RWPE2 (cell line): ENCODE data around the gene AKAP12.
"Not testable (repeated sequence)": the region's sequence is repeated elsewhere in the genome, so short reads cannot be mapped to it uniquely, and the experiment has no call there.

Source experiments
- ATAC-seq: fragments of 200-7000 bp; cut with Tn5 transposase; 3 replicates; pipeline ENCODE4 v1.9.1; 2021; ENCODE audit warnings: low read depth
- DNase-seq: peaks from one replicate; pipeline ENCODE4 v3.0.0-alpha.2; 2020; ENCODE audit warnings: low spot score
- H3K27ac ChIP-seq: fragments of 450-650 bp; 2 replicates; pipeline ENCODE4 v1.5.1; 2017; ENCODE audit warnings: mild to moderate bottlenecking; ENCODE audit not compliant: poor library complexity, severe bottlenecking
- H3K27me3 ChIP-seq: fragments of 250-450 bp; sonication (Bioruptor Pico); 2 replicates; pipeline ENCODE4 v1.5.1; 2021; ENCODE audit warnings: mild to moderate bottlenecking, moderate library complexity; ENCODE audit not compliant: insufficient read depth, poor library complexity, severe bottlenecking
- H3K36me3 ChIP-seq: fragments of 250-450 bp; sonication (Bioruptor Pico); 2 replicates; pipeline ENCODE4 v1.5.1; 2020; ENCODE audit warnings: low read depth, mild to moderate bottlenecking, moderate library complexity
- H3K4me1 ChIP-seq: fragments of 250-450 bp; sonication (Bioruptor Pico); 2 replicates; pipeline ENCODE4 v1.5.1; 2021; ENCODE audit warnings: mild to moderate bottlenecking, moderate library complexity; ENCODE audit not compliant: insufficient read depth, poor library complexity, severe bottlenecking
- H3K4me3 ChIP-seq: fragments of 250-450 bp; sonication (Bioruptor Pico); 2 replicates; pipeline ENCODE4 v1.5.1; 2021; ENCODE audit warnings: mild to moderate bottlenecking, moderate library complexity; ENCODE audit not compliant: severe bottlenecking
- H3K9me3 ChIP-seq: fragments of 250-450 bp; sonication (Bioruptor Pico); 2 replicates; pipeline ENCODE4 v1.5.1; 2021; ENCODE audit warnings: mild to moderate bottlenecking, moderate library complexity; ENCODE audit not compliant: severe bottlenecking
- TF ChIP-seq, protein P1 (sequence below): fragments of 450-650 bp; IDR thresholded peaks from one replicate; pipeline ENCODE4 v1.5.1; 2017; ENCODE audit warnings: mild to moderate bottlenecking, moderate library complexity; ENCODE audit not compliant: poor library complexity, severe bottlenecking

Gene AKAP12

DNA sequence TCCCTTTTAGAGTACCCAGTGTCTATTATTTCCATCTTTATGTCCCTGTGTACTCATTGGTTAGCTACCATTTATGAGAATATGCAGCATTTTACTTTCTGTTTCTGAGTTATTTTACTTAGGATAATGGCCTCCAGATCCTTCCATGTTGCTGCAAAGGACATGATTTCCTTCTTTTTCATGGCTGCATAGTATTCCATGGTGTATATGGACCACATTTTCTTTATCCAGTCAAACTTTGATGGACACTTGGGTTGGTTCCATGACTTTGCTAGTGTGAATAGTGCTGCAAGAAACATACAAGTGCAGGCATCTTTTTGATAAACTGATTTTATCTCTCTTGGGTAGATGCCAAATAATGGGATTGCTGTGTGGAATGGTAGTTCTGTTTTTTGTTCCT, 96.2 kb downstream of the AKAP12 start:
- no peaks in the 10 kb centered on the region for H3K36me3 ChIP-seq
- ATAC-seq (no peak), DNase-seq (no peak)
- no peak overlapping the region for H3K27ac ChIP-seq
- no peaks in the 10 kb centered on the region for H3K9me3 ChIP-seq
- H3K4me3 ChIP-seq, result no peak overlapping the region
- no peaks in the 10 kb centered on the region for H3K4me1 ChIP-seq
- no peaks in the 10 kb centered on the region for H3K27me3 ChIP-seq
- TF ChIP-seq, protein P1, sequence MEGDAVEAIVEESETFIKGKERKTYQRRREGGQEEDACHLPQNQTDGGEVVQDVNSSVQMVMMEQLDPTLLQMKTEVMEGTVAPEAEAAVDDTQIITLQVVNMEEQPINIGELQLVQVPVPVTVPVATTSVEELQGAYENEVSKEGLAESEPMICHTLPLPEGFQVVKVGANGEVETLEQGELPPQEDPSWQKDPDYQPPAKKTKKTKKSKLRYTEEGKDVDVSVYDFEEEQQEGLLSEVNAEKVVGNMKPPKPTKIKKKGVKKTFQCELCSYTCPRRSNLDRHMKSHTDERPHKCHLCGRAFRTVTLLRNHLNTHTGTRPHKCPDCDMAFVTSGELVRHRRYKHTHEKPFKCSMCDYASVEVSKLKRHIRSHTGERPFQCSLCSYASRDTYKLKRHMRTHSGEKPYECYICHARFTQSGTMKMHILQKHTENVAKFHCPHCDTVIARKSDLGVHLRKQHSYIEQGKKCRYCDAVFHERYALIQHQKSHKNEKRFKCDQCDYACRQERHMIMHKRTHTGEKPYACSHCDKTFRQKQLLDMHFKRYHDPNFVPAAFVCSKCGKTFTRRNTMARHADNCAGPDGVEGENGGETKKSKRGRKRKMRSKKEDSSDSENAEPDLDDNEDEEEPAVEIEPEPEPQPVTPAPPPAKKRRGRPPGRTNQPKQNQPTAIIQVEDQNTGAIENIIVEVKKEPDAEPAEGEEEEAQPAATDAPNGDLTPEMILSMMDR, result no peak

DNA sequence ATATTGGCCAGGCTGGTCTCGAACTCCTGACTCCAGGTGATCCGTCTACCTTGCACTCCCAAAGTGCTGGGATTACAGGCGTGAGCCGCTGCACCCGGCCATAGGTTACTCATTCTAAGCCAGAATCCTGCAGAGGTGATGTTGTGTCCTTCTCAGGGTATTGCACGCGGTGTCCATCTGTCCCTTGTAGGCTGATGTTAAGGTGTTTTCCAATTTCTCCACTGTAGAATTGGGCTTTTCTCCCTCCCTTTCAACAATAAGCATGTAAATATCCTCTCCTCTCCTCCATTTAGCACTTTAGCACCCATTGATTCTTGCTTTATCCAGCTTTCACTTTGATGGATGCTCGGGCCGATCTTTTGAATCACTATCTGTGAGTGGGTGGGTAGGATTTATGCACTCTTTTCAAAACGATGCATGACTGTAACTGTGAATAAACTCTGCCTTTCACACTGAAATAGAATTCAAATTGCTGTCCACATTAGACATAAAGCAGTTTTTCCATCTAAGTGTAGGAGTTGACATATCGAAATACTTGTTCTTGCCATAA, 99.0 kb downstream of the AKAP12 start:
- Histone ChIP-seq H3K4me3 (no peak overlapping the region), H3K9me3 (no peaks in the 10 kb centered on the region), H3K36me3 (no peaks in the 10 kb centered on the region), H3K27ac (no peak overlapping the region), H3K27me3 (no peaks in the 10 kb centered on the region), H3K4me1 (no peaks in the 10 kb centered on the region)
- ATAC-seq, result no peak
- TF ChIP-seq, protein P1, result no peak
- DNase-seq, result no peak

DNA sequence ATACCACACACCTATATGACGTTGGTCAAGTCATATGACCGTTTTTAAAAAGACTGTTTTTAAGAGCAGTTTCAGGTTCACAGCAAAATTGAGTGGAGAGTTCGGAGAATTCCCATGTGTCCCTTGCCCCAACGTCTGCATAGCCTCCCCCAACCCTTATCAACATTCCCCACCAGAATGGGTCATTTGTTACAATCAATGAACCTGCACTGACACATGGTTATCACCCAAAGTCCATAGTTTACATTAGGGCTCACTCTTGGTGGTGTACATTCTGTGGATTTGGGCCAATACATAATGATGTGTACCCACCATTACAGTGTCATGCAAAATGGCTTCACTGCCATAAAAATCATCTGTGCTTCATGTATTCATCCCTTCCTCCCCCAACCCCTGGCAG, 99.6 kb downstream of the AKAP12 start:
- H3K9me3 ChIP-seq, result no peaks in the 10 kb centered on the region
- no peaks in the 10 kb centered on the region for H3K27me3 ChIP-seq
- no peak for DNase-seq
- no peaks in the 10 kb centered on the region for H3K36me3 ChIP-seq
- TF ChIP-seq, protein P1, result no peak
- ATAC-seq, result no peak
- H3K4me1 ChIP-seq, result no peaks in the 10 kb centered on the region
- no peak overlapping the region for H3K27ac ChIP-seq
- no peak overlapping the region for H3K4me3 ChIP-seq

DNA sequence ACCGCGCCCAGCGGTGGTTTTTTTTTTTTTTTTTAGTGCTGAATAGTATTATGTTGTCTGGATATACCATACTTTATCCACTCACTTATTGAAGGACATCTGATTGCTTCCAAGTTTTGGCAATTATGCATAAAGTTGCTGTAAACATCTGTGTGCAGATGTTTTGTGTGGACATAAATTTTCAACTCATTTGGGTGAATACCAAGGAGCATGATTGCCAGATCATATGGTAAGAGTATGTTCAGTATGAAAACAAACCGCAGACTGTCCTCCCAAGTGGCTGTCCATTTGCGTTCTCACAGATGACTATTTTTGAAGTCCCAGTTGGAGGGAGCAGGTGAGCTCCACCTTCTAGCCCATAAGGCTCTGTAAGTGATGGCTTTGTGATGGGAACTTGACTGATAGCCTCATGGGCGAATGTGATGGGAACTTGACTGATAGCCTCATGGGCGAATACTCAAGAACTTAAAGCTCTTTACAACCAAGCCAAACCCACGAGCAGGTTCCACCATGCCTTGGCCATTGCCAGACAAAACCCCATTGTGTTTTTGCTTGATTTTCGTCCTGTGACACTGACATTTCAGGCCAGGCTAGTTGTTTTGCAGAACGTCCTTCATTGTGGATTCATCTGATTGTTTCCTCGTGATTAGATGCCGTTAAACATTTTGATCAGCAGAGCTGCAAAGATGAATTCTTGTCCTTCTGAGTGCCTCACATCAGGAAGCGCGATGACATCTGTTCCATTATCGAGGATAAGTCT, 100.6 kb downstream of the AKAP12 start:
- Histone ChIP-seq H3K27ac (no peak overlapping the region), H3K36me3 (no peaks in the 10 kb centered on the region), H3K9me3 (no peaks in the 10 kb centered on the region), H3K27me3 (no peaks in the 10 kb centered on the region), H3K4me1 (no peaks in the 10 kb centered on the region), H3K4me3 (no peak overlapping the region)
- DNase-seq (no peak), ATAC-seq (no peak)
- TF ChIP-seq, protein P1, result no peak

DNA sequence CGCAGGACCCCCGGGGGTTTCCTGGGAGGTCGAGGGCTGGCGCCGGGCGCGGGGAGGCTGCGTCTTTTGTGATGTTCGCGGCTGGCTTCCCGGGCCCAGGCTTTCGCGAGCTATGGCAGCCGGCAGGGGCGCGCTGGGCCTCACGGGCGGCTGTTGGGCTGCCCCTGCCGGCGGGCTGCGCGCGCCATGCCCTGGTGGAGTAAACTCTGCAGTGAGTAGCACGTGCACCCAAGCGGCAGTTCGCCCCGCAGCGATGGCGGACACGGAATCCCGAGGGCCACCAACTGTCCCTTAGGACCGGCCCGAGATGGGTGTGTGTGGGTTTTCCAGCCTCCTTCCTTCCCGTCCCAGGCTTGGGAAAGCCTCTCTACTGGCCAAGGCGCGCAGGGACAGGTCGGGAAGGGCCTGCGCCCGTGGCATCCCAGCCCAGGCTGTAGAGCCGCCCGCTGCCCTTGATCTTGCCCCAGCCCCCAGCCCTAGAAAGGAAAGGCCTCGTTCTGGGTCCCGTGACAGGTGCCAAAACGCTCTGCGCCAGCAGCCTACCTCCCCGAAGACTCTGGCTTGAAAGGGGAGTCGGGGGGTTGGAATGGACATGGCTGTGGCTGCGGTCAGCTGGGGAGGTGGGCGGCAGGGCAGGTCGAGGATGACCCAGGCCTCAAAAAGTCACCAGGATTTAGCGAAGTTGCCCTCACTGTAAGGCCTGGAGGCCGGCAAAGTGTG, 101.9 kb downstream of the AKAP12 start:
- no peak for DNase-seq
- Histone ChIP-seq H3K9me3 (no peaks in the 10 kb centered on the region), H3K36me3 (no peaks in the 10 kb centered on the region), H3K4me1 (no peaks in the 10 kb centered on the region), H3K27ac (no peak overlapping the region), H3K4me3 (no peak overlapping the region), H3K27me3 (no peaks in the 10 kb centered on the region)
- no peak for ATAC-seq
- TF ChIP-seq, protein P1, result no peak

DNA sequence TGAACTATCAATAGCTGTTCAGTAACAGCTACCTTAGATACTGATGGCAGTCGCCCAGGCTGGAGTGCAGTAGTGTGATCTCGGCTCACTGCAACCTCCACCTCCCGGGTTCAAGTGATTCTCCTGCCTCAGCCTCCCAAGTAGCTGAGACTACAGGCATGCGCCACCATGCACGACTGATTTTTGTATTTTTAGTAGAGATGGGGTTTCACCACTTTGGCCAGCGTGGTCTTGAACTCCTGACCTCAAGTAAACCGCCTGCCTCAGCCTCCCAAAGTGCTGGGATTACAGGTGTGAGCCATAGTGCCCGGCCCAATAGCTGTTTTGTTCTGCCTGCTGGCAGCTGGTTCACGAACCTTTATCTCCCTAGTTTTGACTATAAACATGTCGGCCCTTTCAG, 103.0 kb downstream of the AKAP12 start:
- H3K9me3 ChIP-seq, DNase-seq, H3K4me3 ChIP-seq: not testable (repeated sequence)

More for the DNA sequence above, 103.0 kb downstream of the AKAP12 start:
- H3K36me3 ChIP-seq, H3K4me1 ChIP-seq, H3K27me3 ChIP-seq, H3K27ac ChIP-seq, ATAC-seq: not testable (repeated sequence)
